Measurements from ENCODE around the gene ABLIM3.

Gene ABLIM3

DNA sequence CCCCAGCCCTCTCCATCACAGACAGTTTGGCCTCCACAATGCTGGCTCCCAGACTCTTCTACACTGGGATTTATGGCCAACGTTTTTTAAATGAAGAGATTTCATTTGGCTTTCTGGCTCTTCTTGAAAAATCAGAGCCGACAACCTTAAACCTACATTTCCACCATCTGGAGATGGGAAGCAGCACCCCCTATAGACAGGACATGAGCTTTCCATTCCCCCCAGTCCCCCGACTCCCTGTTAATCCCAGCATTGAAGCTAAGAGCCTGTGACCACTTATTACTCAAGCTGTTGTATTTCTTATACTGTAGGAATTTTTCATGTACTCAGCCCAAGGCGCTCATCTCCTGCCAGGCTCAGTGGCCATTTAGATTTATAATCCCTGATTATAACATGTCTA lies 96.4 kb downstream of the ABLIM3 start:
- Histone ChIP-seq H3K4me3 (replicated peaks; ENCODE audit: insufficient read depth, low read length) (no peak overlapping the region), H3K27me3 (ENCODE audit: insufficient read depth, poor library complexity, severe bottlenecking) (no peaks in the 10 kb centered on the region), H3K27ac (replicated peaks) (no peak overlapping the region)
- no peak for DNase-seq (ENCODE audit: low read depth in 1 of 2, low spot score in 1 of 2)
- TF ChIP-seq, protein P1, sequence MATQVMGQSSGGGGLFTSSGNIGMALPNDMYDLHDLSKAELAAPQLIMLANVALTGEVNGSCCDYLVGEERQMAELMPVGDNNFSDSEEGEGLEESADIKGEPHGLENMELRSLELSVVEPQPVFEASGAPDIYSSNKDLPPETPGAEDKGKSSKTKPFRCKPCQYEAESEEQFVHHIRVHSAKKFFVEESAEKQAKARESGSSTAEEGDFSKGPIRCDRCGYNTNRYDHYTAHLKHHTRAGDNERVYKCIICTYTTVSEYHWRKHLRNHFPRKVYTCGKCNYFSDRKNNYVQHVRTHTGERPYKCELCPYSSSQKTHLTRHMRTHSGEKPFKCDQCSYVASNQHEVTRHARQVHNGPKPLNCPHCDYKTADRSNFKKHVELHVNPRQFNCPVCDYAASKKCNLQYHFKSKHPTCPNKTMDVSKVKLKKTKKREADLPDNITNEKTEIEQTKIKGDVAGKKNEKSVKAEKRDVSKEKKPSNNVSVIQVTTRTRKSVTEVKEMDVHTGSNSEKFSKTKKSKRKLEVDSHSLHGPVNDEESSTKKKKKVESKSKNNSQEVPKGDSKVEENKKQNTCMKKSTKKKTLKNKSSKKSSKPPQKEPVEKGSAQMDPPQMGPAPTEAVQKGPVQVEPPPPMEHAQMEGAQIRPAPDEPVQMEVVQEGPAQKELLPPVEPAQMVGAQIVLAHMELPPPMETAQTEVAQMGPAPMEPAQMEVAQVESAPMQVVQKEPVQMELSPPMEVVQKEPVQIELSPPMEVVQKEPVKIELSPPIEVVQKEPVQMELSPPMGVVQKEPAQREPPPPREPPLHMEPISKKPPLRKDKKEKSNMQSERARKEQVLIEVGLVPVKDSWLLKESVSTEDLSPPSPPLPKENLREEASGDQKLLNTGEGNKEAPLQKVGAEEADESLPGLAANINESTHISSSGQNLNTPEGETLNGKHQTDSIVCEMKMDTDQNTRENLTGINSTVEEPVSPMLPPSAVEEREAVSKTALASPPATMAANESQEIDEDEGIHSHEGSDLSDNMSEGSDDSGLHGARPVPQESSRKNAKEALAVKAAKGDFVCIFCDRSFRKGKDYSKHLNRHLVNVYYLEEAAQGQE (IDR thresholded peaks at IDR 0.05; ENCODE audit: insufficient replicate concordance, low read depth): no peak
- TF ChIP-seq, protein P2, sequence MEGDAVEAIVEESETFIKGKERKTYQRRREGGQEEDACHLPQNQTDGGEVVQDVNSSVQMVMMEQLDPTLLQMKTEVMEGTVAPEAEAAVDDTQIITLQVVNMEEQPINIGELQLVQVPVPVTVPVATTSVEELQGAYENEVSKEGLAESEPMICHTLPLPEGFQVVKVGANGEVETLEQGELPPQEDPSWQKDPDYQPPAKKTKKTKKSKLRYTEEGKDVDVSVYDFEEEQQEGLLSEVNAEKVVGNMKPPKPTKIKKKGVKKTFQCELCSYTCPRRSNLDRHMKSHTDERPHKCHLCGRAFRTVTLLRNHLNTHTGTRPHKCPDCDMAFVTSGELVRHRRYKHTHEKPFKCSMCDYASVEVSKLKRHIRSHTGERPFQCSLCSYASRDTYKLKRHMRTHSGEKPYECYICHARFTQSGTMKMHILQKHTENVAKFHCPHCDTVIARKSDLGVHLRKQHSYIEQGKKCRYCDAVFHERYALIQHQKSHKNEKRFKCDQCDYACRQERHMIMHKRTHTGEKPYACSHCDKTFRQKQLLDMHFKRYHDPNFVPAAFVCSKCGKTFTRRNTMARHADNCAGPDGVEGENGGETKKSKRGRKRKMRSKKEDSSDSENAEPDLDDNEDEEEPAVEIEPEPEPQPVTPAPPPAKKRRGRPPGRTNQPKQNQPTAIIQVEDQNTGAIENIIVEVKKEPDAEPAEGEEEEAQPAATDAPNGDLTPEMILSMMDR (IDR thresholded peaks at IDR 0.05; ENCODE audit: insufficient read depth, low read length): no peak
- TF ChIP-seq POLR2AphosphoS5 (IDR thresholded peaks at IDR 0.05; ENCODE audit: low read depth): no peak
- no peak for TF ChIP-seq SPI1 (IDR thresholded peaks at IDR 0.05; ENCODE audit: borderline replicate concordance, low read depth)
- no peak for TF ChIP-seq GABPA (IDR thresholded peaks at IDR 0.05; ENCODE audit: low read depth)

DNA sequence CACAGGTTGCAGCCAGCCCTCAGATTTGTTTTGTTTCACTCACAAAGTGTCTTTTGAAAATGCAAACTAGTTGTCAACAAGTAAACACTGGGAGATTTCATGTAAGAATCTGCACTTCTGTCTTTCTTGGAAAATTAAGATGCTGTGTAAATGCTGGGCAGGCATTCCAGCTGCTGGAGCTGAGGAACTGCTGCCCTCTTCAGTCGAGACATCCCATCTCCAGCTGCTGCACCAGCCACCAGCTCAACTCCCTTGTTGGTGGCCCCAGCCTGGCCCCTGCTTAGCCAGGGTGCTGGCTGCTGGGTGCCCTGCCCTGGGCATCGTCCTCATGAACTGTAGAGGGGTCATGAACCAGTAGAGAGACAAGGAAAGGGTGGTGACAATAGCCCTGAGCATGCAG lies 97.2 kb downstream of the ABLIM3 start:
- DNase-seq (ENCODE audit: low read depth in 1 of 2, low spot score in 1 of 2): no peak
- H3K4me3 ChIP-seq (replicated peaks; ENCODE audit: insufficient read depth, low read length): no peak overlapping the region
- no peak overlapping the region for H3K27ac ChIP-seq (replicated peaks)
- H3K27me3 ChIP-seq (ENCODE audit: insufficient read depth, poor library complexity, severe bottlenecking): no peaks in the 10 kb centered on the region
- TF ChIP-seq SPI1 (IDR thresholded peaks at IDR 0.05; ENCODE audit: borderline replicate concordance, low read depth): no peak
- TF ChIP-seq, protein P2 (IDR thresholded peaks at IDR 0.05; ENCODE audit: insufficient read depth, low read length): no peak
- TF ChIP-seq POLR2AphosphoS5 (IDR thresholded peaks at IDR 0.05; ENCODE audit: low read depth): no peak
- TF ChIP-seq GABPA (IDR thresholded peaks at IDR 0.05; ENCODE audit: low read depth): no peak
- TF ChIP-seq, protein P1 (IDR thresholded peaks at IDR 0.05; ENCODE audit: insufficient replicate concordance, low read depth): no peak

DNA sequence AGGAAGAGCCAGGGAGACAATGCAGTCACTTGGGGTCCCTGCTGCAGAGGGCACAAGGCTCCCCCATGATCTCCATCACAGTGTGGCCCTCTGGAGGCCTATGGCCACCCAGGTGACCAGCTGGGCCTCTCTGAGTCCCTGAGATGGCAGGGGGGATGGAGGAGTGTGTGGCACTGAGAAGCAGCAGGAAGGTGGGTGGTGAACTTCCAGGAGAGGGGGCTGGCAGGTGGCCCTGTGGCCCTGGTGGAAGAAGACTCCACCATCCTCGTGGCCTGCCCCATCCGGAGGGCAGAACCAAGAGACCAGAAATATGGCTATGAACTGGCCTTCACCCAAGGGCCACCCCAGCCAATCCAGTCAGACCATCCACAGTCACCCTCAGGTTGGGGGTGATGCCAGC lies 98.6 kb downstream of the ABLIM3 start:
- Histone ChIP-seq H3K27me3 (ENCODE audit: insufficient read depth, poor library complexity, severe bottlenecking) (no peaks in the 10 kb centered on the region), H3K4me3 (replicated peaks; ENCODE audit: insufficient read depth, low read length) (no peak overlapping the region), H3K27ac (replicated peaks) (no peak overlapping the region)
- no peak for DNase-seq (ENCODE audit: low read depth in 1 of 2, low spot score in 1 of 2)
- TF ChIP-seq SPI1 (IDR thresholded peaks at IDR 0.05; ENCODE audit: borderline replicate concordance, low read depth) (no peak), GABPA (IDR thresholded peaks at IDR 0.05; ENCODE audit: low read depth) (no peak), POLR2AphosphoS5 (IDR thresholded peaks at IDR 0.05; ENCODE audit: low read depth) (no peak)
- TF ChIP-seq, protein P2 (IDR thresholded peaks at IDR 0.05; ENCODE audit: insufficient read depth, low read length): no peak
- TF ChIP-seq, protein P1 (IDR thresholded peaks at IDR 0.05; ENCODE audit: insufficient replicate concordance, low read depth): no peak
